Skeletal muscle satellite cell (primary cell): ENCODE data around the gene OR51E1.

Experiments used
- H3K27me3 ChIP-seq: 2 replicates; pipeline ENCODE4 v1.7.0; 2013; ENCODE audit warnings: low read length; ENCODE audit not compliant: control insufficient read depth, insufficient read depth
- H3K36me3 ChIP-seq: 2 replicates; pipeline ENCODE4 v1.7.0; 2013; ENCODE audit warnings: mild to moderate bottlenecking, control low read depth, low read length; ENCODE audit not compliant: insufficient read depth
- H3K4me1 ChIP-seq: 2 replicates; pipeline ENCODE4 v1.7.0; 2013; ENCODE audit warnings: low read length; ENCODE audit not compliant: control insufficient read depth, insufficient read depth
- H3K4me2 ChIP-seq: 2 replicates; pipeline ENCODE4 v1.7.0; 2013; ENCODE audit warnings: mild to moderate bottlenecking, low read length
- H3K4me3 ChIP-seq: 2 replicates; pipeline ENCODE4 v1.7.0; 2013; ENCODE audit warnings: low read length
- H3K9ac ChIP-seq: 2 replicates; pipeline ENCODE4 v1.7.0; 2013; ENCODE audit warnings: mild to moderate bottlenecking, low read depth, low read length, moderate library complexity
- H3K9me3 ChIP-seq: replicated peaks from 2 replicates; pipeline ENCODE4 v1.7.0; 2013; ENCODE audit warnings: mild to moderate bottlenecking, control low read depth, low read length

Gene OR51E1

GRCh38 chr11:4684631-4685285 lies 41.0 kb downstream of the OR51E1 start:
- Histone ChIP-seq H3K9me3 (no peaks in the 10 kb centered on the region), H3K4me2 (no peak overlapping the region), H3K27me3 (no peaks in the 10 kb centered on the region), H3K4me1 (no peaks in the 10 kb centered on the region), H3K9ac (no peak overlapping the region), H3K4me3 (no peak overlapping the region), H3K36me3 (no peaks in the 10 kb centered on the region)

- H3K4me2 ChIP-seq = no peak overlapping the region
- no peak overlapping the region for H3K4me3 ChIP-seq
- no peaks in the 10 kb centered on the region for H3K36me3 ChIP-seq
- peaks cover 3% of the 10 kb centered on the region for H3K27me3 ChIP-seq
- no peaks in the 10 kb centered on the region for H3K9me3 ChIP-seq
- H3K9ac ChIP-seq = no peak overlapping the region
- no peaks in the 10 kb centered on the region for H3K4me1 ChIP-seq
Observed at GRCh38 chr11:4695442-4695841, 51.7 kb downstream of the OR51E1 start.

- H3K4me2 ChIP-seq = no peak within 1 kb of the TSS
- H3K27me3 ChIP-seq = peaks cover 3% of the 10 kb centered on the region
- no peaks in the 10 kb centered on the region for H3K9me3 ChIP-seq
- no peaks in the 10 kb centered on the region for H3K36me3 ChIP-seq
- H3K4me3 ChIP-seq = no peak within 1 kb of the TSS
- no peaks in the 10 kb centered on the region for H3K4me1 ChIP-seq
- H3K9ac ChIP-seq = no peak within 1 kb of the TSS
Observed at GRCh38 chr11:4697585-4697984, 53.8 kb downstream of the OR51E1 start, which contains the start of gene OR51E2. Gene OR51E2 (minus strand): TSS chr11:4697853. CDS start chr11:4682711, 15,142 bp downstream.

GRCh38 chr11:4699697-4700435 lies 56.1 kb downstream of the OR51E1 start:
- no peak overlapping the region for H3K4me3 ChIP-seq
- H3K9me3 ChIP-seq = no peaks in the 10 kb centered on the region
- peaks cover 3% of the 10 kb centered on the region for H3K27me3 ChIP-seq
- no peak overlapping the region for H3K4me2 ChIP-seq
- no peaks in the 10 kb centered on the region for H3K4me1 ChIP-seq
- H3K36me3 ChIP-seq = no peaks in the 10 kb centered on the region
- H3K9ac ChIP-seq = no peak overlapping the region

GRCh38 chr11:4700436-4700820 lies 56.6 kb downstream of the OR51E1 start:
- Histone ChIP-seq H3K9ac (no peak overlapping the region), H3K27me3 (peaks cover 3% of the 10 kb centered on the region), H3K4me1 (no peaks in the 10 kb centered on the region), H3K36me3 (no peaks in the 10 kb centered on the region), H3K4me2 (no peak overlapping the region), H3K9me3 (no peaks in the 10 kb centered on the region), H3K4me3 (no peak overlapping the region)

- Histone ChIP-seq H3K9me3 (no peaks in the 10 kb centered on the region), H3K9ac (no peak within 1 kb of the TSS), H3K36me3 (no peaks in the 10 kb centered on the region), H3K4me1 (no peaks in the 10 kb centered on the region), H3K4me3 (no peak within 1 kb of the TSS), H3K4me2 (no peak within 1 kb of the TSS), H3K27me3 (no peaks in the 10 kb centered on the region)
Observed at GRCh38 chr11:4704054-4704789, 60.4 kb downstream of the OR51E1 start, which contains the start of gene MMP26. Gene MMP26 (plus strand): TSS chr11:4704784.

- H3K4me3 ChIP-seq = no peak overlapping the region
- H3K4me2 ChIP-seq = no peak overlapping the region
- no peak overlapping the region for H3K9ac ChIP-seq
- H3K27me3 ChIP-seq = peaks cover 4% of the 10 kb centered on the region
- no peaks in the 10 kb centered on the region for H3K36me3 ChIP-seq
- no peaks in the 10 kb centered on the region for H3K9me3 ChIP-seq
- H3K4me1 ChIP-seq = no peaks in the 10 kb centered on the region
Observed at GRCh38 chr11:4704790-4705334, 61.1 kb downstream of the OR51E1 start.
